ENCODE results near the gene XYLT1.
"Not testable (repeated sequence)": the region's sequence is repeated elsewhere in the genome, so short reads cannot be mapped to it uniquely, and the experiment has no call there.

Gene XYLT1

GRCh38 chr16:17470908-17471718, at the start of gene XYLT1:
Gene XYLT1 (minus strand): TSS chr16:17470960. CDS start chr16:17470796, 164 bp downstream.
- no peak for DNase-seq (ENCODE audit: low read depth in 2 of 2)

GRCh38 chr16:17520111-17520510, 49.4 kb upstream of the XYLT1 start:
- DNase-seq (ENCODE audit: low read depth in 2 of 2), result no peak

- no peak for DNase-seq (ENCODE audit: low read depth in 2 of 2)
These were observed 48.6 kb upstream of the XYLT1 start for GRCh38 chr16:17519101-17519955.

GRCh38 chr16:17518441-17518840, 47.7 kb upstream of the XYLT1 start:
- no peak for DNase-seq (ENCODE audit: low read depth in 2 of 2)

- DNase-seq (ENCODE audit: low read depth in 2 of 2), result no peak
These were observed 44.9 kb upstream of the XYLT1 start for GRCh38 chr16:17515421-17516210.

- no peak for DNase-seq (ENCODE audit: low read depth in 2 of 2)
These were observed 42.0 kb upstream of the XYLT1 start for GRCh38 chr16:17512636-17513220.

- DNase-seq (ENCODE audit: low read depth in 2 of 2), result no peak
These were observed 40.6 kb upstream of the XYLT1 start for GRCh38 chr16:17511340-17511739.

GRCh38 chr16:17510567-17510966, 39.8 kb upstream of the XYLT1 start:
- no peak for DNase-seq (ENCODE audit: low read depth in 2 of 2)

GRCh38 chr16:17509194-17509593, 38.4 kb upstream of the XYLT1 start:
- DNase-seq (ENCODE audit: low read depth in 2 of 2), result no peak

- no peak for DNase-seq (ENCODE audit: low read depth in 2 of 2)
These were observed 37.5 kb upstream of the XYLT1 start for GRCh38 chr16:17508303-17508702.

- not testable (repeated sequence) for DNase-seq (ENCODE audit: low read depth in 2 of 2)
These were observed 36.8 kb upstream of the XYLT1 start for GRCh38 chr16:17507516-17507915.

- DNase-seq (ENCODE audit: low read depth in 2 of 2), result not testable (repeated sequence)
These were observed 35.1 kb upstream of the XYLT1 start for GRCh38 chr16:17505828-17506227.

GRCh38 chr16:17504050-17504449, 33.3 kb upstream of the XYLT1 start:
- no peak for DNase-seq (ENCODE audit: low read depth in 2 of 2)

- DNase-seq (ENCODE audit: low read depth in 2 of 2), result no peak
These were observed 32.6 kb upstream of the XYLT1 start for GRCh38 chr16:17503331-17503730.

GRCh38 chr16:17501321-17501720, 30.6 kb upstream of the XYLT1 start:
- no peak for DNase-seq (ENCODE audit: low read depth in 2 of 2)

GRCh38 chr16:17499223-17499902, 28.6 kb upstream of the XYLT1 start:
- no peak for DNase-seq (ENCODE audit: low read depth in 2 of 2)

GRCh38 chr16:17497648-17498047, 26.9 kb upstream of the XYLT1 start:
- DNase-seq (ENCODE audit: low read depth in 2 of 2), result no peak

GRCh38 chr16:17496891-17497290, 26.1 kb upstream of the XYLT1 start:
- no peak for DNase-seq (ENCODE audit: low read depth in 2 of 2)

- no peak for DNase-seq (ENCODE audit: low read depth in 2 of 2)
These were observed 22.3 kb upstream of the XYLT1 start for GRCh38 chr16:17493012-17493411.

GRCh38 chr16:17491140-17491662, 20.4 kb upstream of the XYLT1 start:
- no peak for DNase-seq (ENCODE audit: low read depth in 2 of 2)

GRCh38 chr16:17488506-17488905, 17.7 kb upstream of the XYLT1 start:
- DNase-seq (ENCODE audit: low read depth in 2 of 2), result no peak

All from stimulated activated CD8-positive, alpha-beta memory T cell treated with anti-CD3 and anti-CD28 coated beads, Interleukin-7, amount 100 ng/mL, for 1 hour (primary cell).